Aorta (tissue), 5 donors: Measurements from ENCODE around the gene LYPD6B. TPM values are rescaled to one million over a fixed set of nuclear protein-coding genes. Genes with fewer than 3 reads are reported as not detected.

Experiments
- ATAC-seq: fragments of 200-7000 bp; cut with Tn5 transposase; one replicate; pipeline ENCODE4 v1.9.1; 2022; ENCODE audit warnings: moderate library complexity; ENCODE audit not compliant: low FRiP score
- DNase-seq, 2 donors: peaks; one replicate each; pipeline ENCODE4 v3.0.0-alpha.2; 2020
- H3K27ac ChIP-seq, 2 donors: one replicate each; pipeline ENCODE4 v1.5.1; 2013; ENCODE audit warnings: low read length in 2 of 2, mild to moderate bottlenecking in 2 of 2, moderate library complexity in 2 of 2, control low read depth in 1 of 2, inconsistent platforms in 1 of 2, low read depth in 1 of 2
- H3K27me3 ChIP-seq, 2 donors: one replicate each; pipeline ENCODE4 v1.6.1; 2013; ENCODE audit warnings: control low read depth in 1 of 2, low read length in 1 of 2, mild to moderate bottlenecking in 1 of 2, moderate library complexity in 1 of 2; ENCODE audit not compliant: insufficient read depth in 2 of 2, control insufficient read depth in 1 of 2
- H3K36me3 ChIP-seq, 2 donors: one replicate each; pipeline ENCODE4 v1.6.1; 2013; ENCODE audit warnings: control low read depth in 1 of 2, low read length in 1 of 2, mild to moderate bottlenecking in 1 of 2; ENCODE audit not compliant: insufficient read depth in 2 of 2, control insufficient read depth in 1 of 2
- H3K4me1 ChIP-seq, 2 donors: one replicate each; pipeline ENCODE4 v1.6.1; 2013; ENCODE audit warnings: low read length in 2 of 2, control low read depth in 1 of 2, mild to moderate bottlenecking in 1 of 2, moderate library complexity in 1 of 2; ENCODE audit not compliant: insufficient read depth in 2 of 2, control insufficient read depth in 1 of 2
- H3K4me3 ChIP-seq, 2 donors: one replicate each; pipeline ENCODE4 v1.5.1; 2013; ENCODE audit warnings: low read length in 2 of 2, control low read depth in 1 of 2, mild to moderate bottlenecking in 1 of 2
- H3K9me3 ChIP-seq: one replicate; pipeline ENCODE4 v1.6.1; 2013; ENCODE audit warnings: mild to moderate bottlenecking, low read length; ENCODE audit not compliant: control insufficient read depth
- WGBS, 2 donors: extraction: QIAGEN DNeasy Blood & Tissue Kit; methylation state at CpG; one replicate each; pipeline ENCODE4 v1.1.7; 2013; 5-methylcytosine and 5-hydroxymethylcytosine counted together
- intact Hi-C, 2 donors: fragments of 100-400 bp; cut with DNase I; formaldehyde crosslinking; loops; one replicate each; pipeline versions ENCODE4 v1.14.2 to v1.15.0; 2022
- polyA plus RNA-seq, 2 donors: library from polyadenylated mRNA; stranded (reverse); fragments of 200-250 nt; gene quantifications; one replicate each; pipeline ENCODE4 v1.2.3, GENCODE V29; 2013
- total RNA-seq, 2 donors: library from RNA; stranded (reverse); fragmentation: NEBNext Ultra II Directional; extraction: Animal tissue kit (Norgen Biotek cat#: 25700); gene quantifications; one replicate each; pipeline ENCODE4 v1.2.1, GENCODE V29; 2021
- donor health status: healthy with polysubstance abuse.
- donor health status: Bipolar disorder and iron deficiency.
- donor health status: DM: no; HTN: no; CAD: no.
- donor health status: DM: no; HTN: no; CAD: no.
- donor health status: DM: yes; HTN: yes; CAD: no.

LYPD6B gene
- total and polyA plus RNA-seq, 4 donors: 0.26 TPM; not detected in 3

DNA sequence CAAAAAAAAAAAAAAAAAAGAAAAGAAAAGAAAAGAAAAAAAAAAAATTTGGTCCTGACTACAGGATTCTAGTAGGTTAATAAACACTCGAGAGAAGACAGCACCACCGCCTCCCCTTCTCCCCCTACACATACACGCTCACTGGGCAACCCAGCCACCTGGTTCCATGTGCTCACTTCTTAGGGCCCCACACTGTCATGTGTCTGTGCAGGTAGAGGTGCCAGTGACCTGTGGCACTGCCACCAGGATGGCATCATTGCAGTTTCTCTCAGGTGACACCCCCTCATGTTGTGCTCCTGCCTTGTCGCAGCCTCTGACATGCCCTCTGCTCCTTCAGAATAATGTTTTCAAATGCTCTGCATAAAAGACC is 39.7 kb upstream of the LYPD6B start:
- H3K27ac ChIP-seq: no peak overlapping the region
- intact Hi-C loops: loop anchor here in 1 of 2 donors (10.0 kb wide), 2 partner anchors 434 to 1014 kb away; no protein-coding TSS in a partner anchor
- WGBS, 2 donors: 96 to 97% methylated on average over 4 of the region's 4 CpGs

DNA sequence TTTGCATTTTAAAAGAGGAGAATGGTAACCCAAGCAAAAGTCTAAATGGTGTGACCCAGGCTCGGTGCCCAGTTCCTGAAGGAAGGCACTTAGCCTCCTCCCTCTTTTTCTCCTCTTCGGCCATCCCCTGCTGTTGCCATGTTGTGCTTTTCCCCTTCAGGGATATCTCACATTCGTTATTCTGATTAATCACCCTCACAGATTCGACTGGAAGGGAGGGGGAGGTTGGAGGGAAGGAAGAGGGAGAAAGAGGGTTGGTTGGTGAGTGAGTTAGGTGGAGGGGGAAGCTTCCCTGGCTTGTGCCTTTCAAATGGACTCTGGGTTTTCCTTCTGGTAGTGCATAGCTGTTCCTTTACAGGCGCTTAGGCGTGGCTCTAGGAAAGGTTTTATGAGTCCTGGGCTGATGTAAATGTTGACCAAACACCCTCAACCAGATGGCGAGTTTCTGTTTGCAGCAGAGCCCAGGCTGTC is 39.0 kb upstream of the LYPD6B start:
- 39 to 46% methylated on average over 7 of the region's 7 CpGs for WGBS, 2 donors
- H3K4me3 ChIP-seq: no peak overlapping the region
- no peaks in the 10 kb centered on the region for H3K36me3 ChIP-seq
- H3K27me3 ChIP-seq: no peaks in the 10 kb centered on the region
- DNase-seq: no peak
- no peak overlapping the region for H3K27ac ChIP-seq
- no peaks in the 10 kb centered on the region for H3K4me1 ChIP-seq
- intact Hi-C loops: loop anchor here in 1 of 2 donors (10.0 kb wide), 2 partner anchors 435 to 1015 kb away; no protein-coding TSS in a partner anchor
- H3K9me3 ChIP-seq: no peaks in the 10 kb centered on the region
- ATAC-seq: no peak

More for the DNA sequence above, 39.7 kb upstream of the LYPD6B start:
- ATAC-seq (peak; percentile 30), DNase-seq (no peak)
- Histone ChIP-seq H3K4me1 (no peaks in the 10 kb centered on the region), H3K36me3 (no peaks in the 10 kb centered on the region), H3K27me3 (no peaks in the 10 kb centered on the region), H3K9me3 (no peaks in the 10 kb centered on the region), H3K4me3 (no peak overlapping the region)

DNA sequence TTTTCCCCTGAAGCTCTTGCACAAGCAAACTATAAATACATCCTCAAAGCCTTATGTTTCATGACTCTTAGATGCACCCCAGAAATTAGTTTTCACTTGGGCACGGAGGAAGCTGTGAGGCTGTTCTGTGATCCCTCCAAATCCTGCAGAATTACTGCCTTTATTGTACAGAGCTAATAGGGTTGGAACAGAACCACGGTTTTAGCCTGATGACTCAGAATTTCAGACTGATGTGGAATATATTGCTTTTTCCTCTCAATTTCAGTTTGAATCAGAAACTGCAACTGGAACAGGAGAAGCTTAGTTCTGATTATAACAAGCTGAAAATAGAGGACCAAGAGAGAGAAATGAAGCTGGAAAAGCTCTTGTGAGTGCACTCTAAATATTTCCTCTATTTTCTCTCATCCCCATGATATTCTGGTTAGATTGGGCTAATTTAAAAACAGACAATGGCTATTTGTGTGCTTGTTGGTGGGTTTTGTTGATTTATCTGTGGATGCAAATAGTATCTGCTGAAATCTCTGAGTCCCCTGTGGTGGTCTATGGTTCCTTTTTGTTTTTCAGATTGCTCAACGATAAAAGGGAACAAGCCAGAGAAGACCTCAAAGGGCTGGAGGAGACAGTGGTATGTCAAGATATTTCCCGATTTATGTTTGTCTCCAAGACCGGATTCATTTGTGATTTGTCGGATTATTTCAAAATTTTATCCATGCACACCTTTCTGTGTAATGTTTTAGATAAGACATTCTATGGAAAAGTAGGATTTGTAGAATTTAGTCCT is 38.2 kb upstream of the LYPD6B start:
- 61 to 62% methylated on average over 6 of the region's 6 CpGs for WGBS, 2 donors
- Histone ChIP-seq H3K36me3 (no peaks in the 10 kb centered on the region), H3K9me3 (no peaks in the 10 kb centered on the region), H3K4me3 (no peak overlapping the region), H3K4me1 (no peaks in the 10 kb centered on the region), H3K27ac (no peak overlapping the region), H3K27me3 (no peaks in the 10 kb centered on the region)
- intact Hi-C loops: no loop called here
- ATAC-seq (no peak), DNase-seq (no peak)

DNA sequence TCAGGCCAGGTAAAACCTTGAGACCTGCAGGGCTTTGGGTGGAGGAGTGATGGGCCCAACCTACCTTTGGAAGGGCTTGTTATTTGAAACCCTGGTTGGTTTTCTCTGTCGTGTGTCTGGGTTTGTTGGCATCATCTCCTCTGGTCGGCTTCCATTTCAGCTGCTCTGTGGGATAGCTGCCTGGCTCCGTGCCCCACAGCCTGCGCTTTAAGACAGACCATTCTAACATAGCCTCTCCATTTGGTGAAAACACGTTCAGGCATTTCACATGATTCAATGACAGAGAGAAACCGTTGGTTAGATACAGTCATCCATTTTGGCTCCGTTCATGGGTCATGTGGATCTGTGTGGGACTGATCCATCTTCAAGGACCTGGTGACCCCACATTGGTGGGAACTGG is 37.0 kb upstream of the LYPD6B start:
- no peaks in the 10 kb centered on the region for H3K4me1 ChIP-seq
- no peak for ATAC-seq
- DNase-seq: no peak
- 88 to 91% methylated on average over 7 of the region's 7 CpGs for WGBS, 2 donors
- H3K4me3 ChIP-seq: no peak overlapping the region
- no peaks in the 10 kb centered on the region for H3K9me3 ChIP-seq
- H3K27ac ChIP-seq: no peak overlapping the region
- no peaks in the 10 kb centered on the region for H3K36me3 ChIP-seq
- H3K27me3 ChIP-seq: no peaks in the 10 kb centered on the region
- intact Hi-C loops: no loop called here

DNA sequence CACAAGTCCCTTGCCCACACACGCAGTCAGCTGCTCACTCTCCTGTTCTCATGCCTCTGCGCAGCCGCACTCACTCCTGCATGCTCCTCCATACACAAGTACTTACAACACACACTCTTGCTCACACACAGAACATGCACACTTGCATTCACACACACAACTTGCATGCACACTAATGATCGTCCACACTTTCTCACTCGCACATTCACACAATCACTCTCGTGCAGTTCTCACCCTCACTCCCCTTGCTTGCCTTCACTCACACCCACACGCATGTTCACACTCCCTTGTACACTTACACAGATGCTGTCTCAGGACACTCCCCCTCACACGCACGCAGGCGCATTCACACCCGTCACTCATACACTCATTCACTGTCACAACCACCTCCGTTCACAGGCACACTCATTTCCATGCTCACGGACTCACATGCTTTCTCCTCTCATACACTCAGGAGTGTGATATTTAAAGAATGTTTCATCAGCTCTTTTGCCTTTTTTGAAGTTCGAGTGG is 36.1 kb upstream of the LYPD6B start:
- no peak overlapping the region for H3K27ac ChIP-seq
- intact Hi-C loops: no loop called here
- 92 to 94% methylated on average over 14 of the region's 14 CpGs for WGBS, 2 donors
- DNase-seq (no peak), ATAC-seq (no peak)
- H3K9me3 ChIP-seq: no peaks in the 10 kb centered on the region
- H3K4me1 ChIP-seq: no peaks in the 10 kb centered on the region
- no peaks in the 10 kb centered on the region for H3K27me3 ChIP-seq
- no peak overlapping the region for H3K4me3 ChIP-seq
- no peaks in the 10 kb centered on the region for H3K36me3 ChIP-seq

DNA sequence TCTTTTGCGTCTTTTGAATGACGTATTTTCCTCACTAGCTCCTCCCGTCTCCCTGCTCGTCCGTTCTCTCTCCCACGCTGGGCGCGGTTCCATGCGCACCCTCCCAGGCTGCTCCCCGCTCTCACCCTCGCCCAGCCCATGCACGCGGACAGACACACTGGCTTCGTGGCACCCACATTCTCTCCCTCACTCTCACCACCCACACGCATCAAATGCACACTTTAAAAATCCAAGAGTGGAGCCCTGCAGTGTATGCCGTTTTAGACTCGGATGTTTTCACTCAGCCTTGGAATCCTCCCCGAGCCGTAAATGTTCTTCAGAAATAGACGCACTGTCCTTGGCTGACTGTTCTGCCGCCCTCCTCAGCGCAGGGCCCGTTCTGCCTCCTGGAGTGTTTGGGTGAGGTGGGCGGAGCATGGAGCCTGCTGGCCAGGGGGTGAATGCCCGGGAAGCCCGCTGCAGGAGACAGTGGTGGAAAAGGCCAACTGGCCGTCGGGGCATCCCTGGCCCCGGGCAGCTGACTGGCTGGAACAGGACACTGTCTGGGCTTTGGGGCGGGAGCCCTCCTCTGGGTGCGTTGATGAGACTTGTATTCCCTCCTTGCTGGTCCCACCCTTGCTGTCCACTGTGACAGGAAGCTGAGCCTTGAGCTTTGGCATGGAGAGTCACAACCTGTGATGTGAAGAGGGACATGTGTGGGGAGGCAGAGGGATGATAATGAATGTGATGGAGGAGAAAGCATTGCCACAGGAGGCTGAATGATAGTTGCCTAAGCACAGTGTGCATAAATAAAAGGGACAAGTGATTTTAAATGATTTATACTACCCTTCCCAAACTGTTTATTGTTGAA is 35.4 kb upstream of the LYPD6B start:
- ATAC-seq (no peak), DNase-seq (no peak)
- no peak overlapping the region for H3K27ac ChIP-seq
- H3K27me3 ChIP-seq: no peaks in the 10 kb centered on the region
- H3K9me3 ChIP-seq: no peaks in the 10 kb centered on the region
- H3K4me3 ChIP-seq: no peak overlapping the region
- 94 to 95% methylated on average over 31 of the region's 31 CpGs for WGBS, 2 donors
- no peaks in the 10 kb centered on the region for H3K4me1 ChIP-seq
- no peaks in the 10 kb centered on the region for H3K36me3 ChIP-seq
- intact Hi-C loops: no loop called here

DNA sequence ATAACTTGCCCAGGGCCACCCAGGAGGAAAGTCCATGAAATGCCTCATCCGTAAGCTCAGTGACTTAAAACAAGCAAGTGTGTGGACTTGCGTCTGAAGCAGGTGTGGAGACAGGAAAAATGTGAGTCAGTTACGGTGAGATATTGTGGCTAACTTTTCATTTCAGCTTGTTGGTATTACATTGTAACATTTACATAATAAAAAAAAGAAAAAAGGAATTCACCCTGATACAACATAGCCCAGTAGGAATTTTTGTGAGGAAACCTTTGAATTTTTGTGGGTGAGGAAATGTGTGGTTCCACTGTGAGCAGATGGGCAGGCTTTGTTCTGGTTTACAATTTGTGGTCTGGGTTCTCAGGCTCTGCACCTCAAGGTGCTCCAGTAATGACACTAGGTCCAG is 33.7 kb upstream of the LYPD6B start:
- DNase-seq: no peak
- H3K27me3 ChIP-seq: no peaks in the 10 kb centered on the region
- H3K4me3 ChIP-seq: no peak overlapping the region
- no peak overlapping the region for H3K27ac ChIP-seq
- intact Hi-C loops: no loop called here
- H3K4me1 ChIP-seq: no peaks in the 10 kb centered on the region
- H3K36me3 ChIP-seq: no peaks in the 10 kb centered on the region
- no peak for ATAC-seq
- H3K9me3 ChIP-seq: no peaks in the 10 kb centered on the region
- 92 to 94% methylated on average over 3 of the region's 3 CpGs for WGBS, 2 donors

DNA sequence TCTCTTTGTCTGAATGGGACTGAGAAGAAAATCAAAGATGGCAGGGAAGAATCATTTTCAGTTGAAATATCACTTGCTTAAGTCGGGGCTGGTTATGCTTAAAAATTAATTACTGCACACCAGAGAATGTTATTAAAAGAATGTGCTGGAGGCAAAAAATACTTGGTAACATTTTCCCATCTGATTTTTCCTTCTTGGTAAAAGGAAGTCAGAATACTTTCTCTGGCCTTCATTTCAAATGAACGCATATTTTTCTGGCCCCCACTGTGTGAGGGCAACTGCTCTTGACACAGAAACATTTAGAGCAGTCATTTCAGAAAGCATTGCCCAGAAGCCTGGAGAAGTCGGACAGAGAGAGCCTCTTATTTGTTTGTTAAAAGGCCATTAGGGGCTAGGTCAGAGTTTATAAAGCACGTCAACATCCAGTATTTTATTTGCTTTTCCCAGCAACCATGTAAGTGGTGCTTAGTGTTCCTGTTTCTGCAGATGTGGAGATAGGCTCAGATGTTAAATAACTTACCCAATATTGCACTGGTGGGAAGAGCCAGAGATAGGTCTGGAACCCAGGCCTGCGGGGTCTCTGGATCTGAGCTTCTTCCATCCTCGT is 32.9 kb upstream of the LYPD6B start:
- intact Hi-C loops: no loop called here
- Histone ChIP-seq H3K27me3 (no peaks in the 10 kb centered on the region), H3K27ac (no peak overlapping the region), H3K4me3 (no peak overlapping the region), H3K9me3 (no peaks in the 10 kb centered on the region), H3K36me3 (no peaks in the 10 kb centered on the region), H3K4me1 (no peaks in the 10 kb centered on the region)
- DNase-seq (no peak), ATAC-seq (no peak)
- WGBS, 2 donors: 66 to 70% methylated on average over 6 of the region's 6 CpGs
